ENCODE measurements around the gene CSF1. TPM values are rescaled to one million over a fixed set of nuclear protein-coding genes. Genes with fewer than 3 reads are reported as not detected.

Gene CSF1
- total and polyA plus RNA-seq, 7 donors, result 3.0 to 118 (median 21.8) TPM

GRCh38 chr1:109906160-109906838 lies 4.3 kb upstream of the CSF1 start:
- 63 to 75% methylated on average over 7 of the region's 7 CpGs for WGBS, 2 donors
- DNase-seq, result no peak
- H3K27me3 ChIP-seq, result no peaks in the 10 kb centered on the region
- H3K4me3 ChIP-seq, result no peak overlapping the region
- intact Hi-C loops (cut with DNase I), result no loop called here
- no peak overlapping the region for H3K27ac ChIP-seq
- no peaks in the 10 kb centered on the region for H3K36me3 ChIP-seq
- no peak for TF ChIP-seq EP300 (IDR thresholded peaks at IDR 0.05)
- TF ChIP-seq POLR2A (IDR thresholded peaks at IDR 0.05), result no peak
- no peak for TF ChIP-seq POLR2AphosphoS5 (IDR thresholded peaks at IDR 0.05)
- TF ChIP-seq CTCF (IDR thresholded peaks at IDR 0.05), result no peak
- H3K9me3 ChIP-seq, result no peaks in the 10 kb centered on the region
- peaks cover 0 to 15% (median 12%) of the 10 kb centered on the region in 4 donors for H3K4me1 ChIP-seq

GRCh38 chr1:109906839-109907180 lies 3.8 kb upstream of the CSF1 start:
- H3K4me1 ChIP-seq, result peaks cover 0 to 20% (median 17%) of the 10 kb centered on the region in 4 donors
- no peaks in the 10 kb centered on the region for H3K9me3 ChIP-seq
- no peaks in the 10 kb centered on the region for H3K27me3 ChIP-seq
- H3K27ac ChIP-seq, result no peak overlapping the region
- no peaks in the 10 kb centered on the region for H3K36me3 ChIP-seq
- no peak overlapping the region for H3K4me3 ChIP-seq
- intact Hi-C loops (cut with DNase I), result no loop called here
- no peak for DNase-seq
- TF ChIP-seq POLR2AphosphoS5 (IDR thresholded peaks at IDR 0.05) (no peak), EP300 (IDR thresholded peaks at IDR 0.05) (no peak), CTCF (IDR thresholded peaks at IDR 0.05) (no peak), POLR2A (IDR thresholded peaks at IDR 0.05) (no peak)
- 66 to 86% methylated on average over 4 of the region's 4 CpGs for WGBS, 2 donors

- Histone ChIP-seq H3K27ac (no peak overlapping the region), H3K4me1 (peaks cover 0 to 24% (median 22%) of the 10 kb centered on the region in 4 donors), H3K9me3 (no peaks in the 10 kb centered on the region), H3K27me3 (no peaks in the 10 kb centered on the region), H3K36me3 (no peaks in the 10 kb centered on the region), H3K4me3 (no peak overlapping the region)
- no peak for TF ChIP-seq POLR2AphosphoS5 (IDR thresholded peaks at IDR 0.05)
- TF ChIP-seq EP300 (IDR thresholded peaks at IDR 0.05), result no peak
- no peak for TF ChIP-seq CTCF (IDR thresholded peaks at IDR 0.05)
- TF ChIP-seq POLR2A (IDR thresholded peaks at IDR 0.05), result no peak
- WGBS, 2 donors, result 90 to 91% methylated on average over 1 of the region's 1 CpG
- DNase-seq, result no peak
- intact Hi-C loops (cut with DNase I), result no loop called here
Measured at GRCh38 chr1:109907190-109907774, 3.4 kb upstream of the CSF1 start.

- no peaks in the 10 kb centered on the region for H3K27me3 ChIP-seq
- no peaks in the 10 kb centered on the region for H3K9me3 ChIP-seq
- intact Hi-C loops (cut with DNase I), result no loop called here
- H3K36me3 ChIP-seq, result no peaks in the 10 kb centered on the region
- H3K27ac ChIP-seq, result no peak overlapping the region
- H3K4me3 ChIP-seq, result no peak overlapping the region
- 48 to 86% methylated on average over 3 of the region's 3 CpGs for WGBS, 2 donors
- H3K4me1 ChIP-seq, result peaks cover 0 to 40% (median 37%) of the 10 kb centered on the region in 4 donors
- TF ChIP-seq EP300 (IDR thresholded peaks at IDR 0.05) (no peak), POLR2AphosphoS5 (IDR thresholded peaks at IDR 0.05) (no peak), CTCF (IDR thresholded peaks at IDR 0.05) (no peak), POLR2A (IDR thresholded peaks at IDR 0.05) (no peak)
- DNase-seq, result no peak
Measured at GRCh38 chr1:109908836-109909235, 1.8 kb upstream of the CSF1 start.
